Activated T-cell treated with anti-CD3 and anti-CD28 coated beads for 24 hours (primary cell): Measurements from ENCODE around the gene ALDH1L1.
"Not testable (repeated sequence)": the region's sequence is repeated elsewhere in the genome, so short reads cannot be mapped to it uniquely, and the experiment has no call there.

Source experiments
- DNase-seq: peaks from one replicate; pipeline ENCODE4 v3.0.0-alpha.2; 2020; ENCODE audit warnings: low read depth

ALDH1L1 gene

DNA sequence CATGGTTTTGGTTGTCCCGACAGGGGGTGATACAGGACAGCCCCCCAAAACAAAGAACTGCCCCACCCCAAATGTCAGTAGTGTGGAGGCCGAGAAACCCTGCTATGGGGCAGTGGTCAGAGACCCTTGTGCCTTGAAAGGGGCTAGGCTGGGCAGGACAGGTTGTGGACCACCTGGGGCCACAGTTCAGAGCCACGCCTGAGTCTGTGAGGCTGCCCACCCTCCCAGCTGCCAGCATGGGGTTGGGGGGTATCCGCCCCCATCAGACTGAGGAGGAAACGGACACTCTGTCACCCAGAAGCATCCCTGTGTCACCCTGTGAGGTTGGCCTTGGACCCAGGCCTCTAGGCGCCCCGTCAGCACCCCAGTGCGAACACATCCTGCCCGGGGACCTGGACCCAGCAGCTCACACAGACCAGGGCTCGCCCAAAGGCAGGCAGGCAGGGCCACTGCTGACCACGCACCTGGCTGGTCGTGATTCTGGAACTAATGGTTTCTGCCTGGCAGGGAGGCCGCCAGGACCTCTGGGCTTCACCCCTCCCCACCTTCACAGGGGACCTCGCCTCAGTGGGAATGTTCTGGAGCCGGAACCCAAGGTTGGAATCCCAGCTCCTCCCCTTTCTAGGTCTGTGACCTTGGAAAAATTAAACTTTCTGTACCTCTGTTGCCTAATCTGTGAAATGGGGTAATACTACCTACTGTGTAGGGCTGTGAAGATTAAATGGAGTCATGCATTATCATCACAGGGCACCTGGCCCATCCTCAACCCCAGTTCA is 97.8 kb downstream of the ALDH1L1 start:
- DNase-seq: no peak

DNA sequence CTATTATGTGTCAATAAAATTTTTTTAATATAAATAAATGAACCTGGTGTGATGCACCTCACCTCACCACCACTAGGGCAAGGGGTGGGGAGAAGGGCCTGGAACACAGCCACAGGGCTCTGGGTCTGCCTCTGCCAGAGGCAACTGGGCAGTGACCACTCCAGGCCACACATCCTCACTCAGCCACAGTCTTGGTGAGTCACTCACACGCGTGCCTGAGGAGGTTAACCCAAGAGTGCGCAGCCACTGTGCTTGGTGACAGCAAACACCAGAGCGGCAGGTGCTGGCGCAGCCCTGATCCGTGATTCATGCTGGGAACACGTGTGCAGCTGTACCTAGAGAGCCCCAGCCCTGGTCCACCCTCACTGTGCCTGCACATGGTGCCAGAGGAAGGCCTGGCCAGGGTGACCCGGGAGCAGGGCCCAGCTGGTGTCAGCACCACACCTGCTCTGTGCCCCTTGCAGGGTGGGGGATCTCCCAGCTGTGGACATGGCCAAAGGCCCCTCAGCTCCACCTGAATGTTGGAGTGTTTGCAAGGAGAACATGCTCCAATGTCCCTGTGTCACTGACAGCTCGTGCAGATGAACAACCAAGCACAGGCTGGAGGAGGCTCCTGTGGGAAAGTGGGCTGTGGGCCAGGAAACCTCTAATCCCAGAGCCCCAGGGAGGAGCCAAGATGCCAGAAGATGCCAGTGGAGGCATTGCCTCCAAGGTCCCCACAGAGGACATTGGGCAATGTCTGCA is 98.6 kb downstream of the ALDH1L1 start:
- no peak for DNase-seq

DNA sequence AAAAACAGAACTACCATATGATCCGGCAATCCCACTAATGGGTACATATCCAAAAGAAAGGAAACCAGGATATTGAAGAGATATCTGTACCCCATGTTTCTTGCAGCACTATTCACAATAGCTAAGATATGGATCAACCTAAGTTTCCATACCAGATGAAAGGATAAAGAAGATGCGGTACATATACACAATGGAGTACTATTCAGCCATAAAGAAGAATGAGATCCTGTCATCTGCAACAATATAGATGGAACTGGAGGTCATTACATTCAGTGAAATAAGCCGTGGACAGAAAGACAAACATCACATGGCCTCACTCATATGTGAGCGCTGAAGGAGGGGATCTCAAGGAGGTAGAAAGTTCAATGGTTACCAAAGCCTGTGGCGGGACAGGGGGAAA is 99.4 kb downstream of the ALDH1L1 start:
- DNase-seq: no peak

DNA sequence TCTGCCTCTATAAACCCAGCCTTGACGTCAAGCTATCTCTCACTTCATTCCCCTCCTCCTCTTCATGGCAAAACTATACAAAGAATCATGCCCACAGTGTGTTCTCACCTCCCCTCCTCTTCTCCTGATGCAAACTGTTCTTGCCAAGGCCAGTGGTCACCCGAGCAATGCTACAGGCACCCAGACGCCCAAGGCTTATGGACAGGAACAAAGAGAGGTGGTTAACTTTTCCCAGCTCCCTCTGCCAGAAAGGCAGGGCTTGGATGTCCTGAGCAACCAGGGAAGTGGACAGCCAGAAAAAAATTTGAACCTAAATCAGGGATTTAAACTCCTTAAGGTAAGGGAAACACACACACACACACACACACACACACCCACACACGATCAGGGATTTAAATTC is 101.5 kb downstream of the ALDH1L1 start:
- DNase-seq: no peak

DNA sequence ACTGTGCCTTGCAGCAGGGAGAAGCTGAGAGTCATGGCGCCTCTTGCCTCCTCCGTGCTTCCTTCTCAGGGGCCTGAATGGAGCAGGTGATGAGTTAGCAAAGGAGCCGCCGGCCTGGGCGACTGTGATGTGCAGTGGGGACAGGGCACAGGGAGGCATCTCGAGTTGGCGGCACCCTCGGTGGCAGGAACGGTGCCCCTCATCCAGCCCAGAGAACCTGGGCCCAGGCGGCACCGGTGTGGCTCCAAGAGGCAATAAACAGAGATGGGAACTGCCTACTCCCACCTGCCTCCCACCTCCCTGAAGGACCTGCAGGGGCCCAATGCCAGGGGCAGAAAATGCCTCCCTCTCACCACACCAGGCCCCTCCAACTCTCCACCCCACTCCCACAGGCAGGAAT is 102.6 kb downstream of the ALDH1L1 start:
- DNase-seq: no peak

DNA sequence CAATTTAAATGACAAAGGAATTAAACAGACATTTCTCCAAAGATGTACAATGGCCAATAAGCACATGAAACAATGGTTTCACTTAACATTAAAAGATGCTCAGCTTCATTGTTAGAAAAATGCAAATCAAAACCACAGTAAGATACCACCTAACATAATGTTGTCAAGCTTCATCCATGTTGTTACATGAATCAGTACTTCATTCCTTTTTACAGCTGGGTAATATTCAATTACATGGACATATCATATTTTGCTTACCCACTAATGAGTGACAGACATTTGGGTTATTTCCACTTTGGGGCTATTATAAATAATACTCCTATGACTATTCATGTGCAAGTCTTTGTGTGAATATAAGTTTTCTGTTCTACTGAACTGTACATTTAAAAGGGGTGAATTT is 104.2 kb downstream of the ALDH1L1 start:
- no peak for DNase-seq

DNA sequence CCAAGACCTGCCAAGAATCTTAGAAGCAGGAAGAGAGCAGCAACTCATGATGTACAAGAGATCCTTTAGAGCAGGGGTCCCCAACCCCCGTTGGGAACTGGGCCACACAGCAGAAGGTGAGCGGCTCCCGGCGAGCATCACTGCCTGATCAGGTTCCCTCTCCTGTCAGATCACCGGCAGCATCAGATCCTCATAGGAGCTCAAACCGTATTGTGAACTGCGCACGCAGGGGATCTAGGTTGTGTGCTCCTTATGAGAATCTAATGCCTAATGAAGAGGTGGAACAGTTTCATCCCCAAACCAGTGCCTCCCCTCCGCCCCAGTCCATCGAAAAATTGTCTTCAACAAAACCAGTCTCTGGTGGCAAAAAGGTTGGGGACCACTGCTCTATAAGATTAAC is 110.2 kb downstream of the ALDH1L1 start:
- DNase-seq: no peak

DNA sequence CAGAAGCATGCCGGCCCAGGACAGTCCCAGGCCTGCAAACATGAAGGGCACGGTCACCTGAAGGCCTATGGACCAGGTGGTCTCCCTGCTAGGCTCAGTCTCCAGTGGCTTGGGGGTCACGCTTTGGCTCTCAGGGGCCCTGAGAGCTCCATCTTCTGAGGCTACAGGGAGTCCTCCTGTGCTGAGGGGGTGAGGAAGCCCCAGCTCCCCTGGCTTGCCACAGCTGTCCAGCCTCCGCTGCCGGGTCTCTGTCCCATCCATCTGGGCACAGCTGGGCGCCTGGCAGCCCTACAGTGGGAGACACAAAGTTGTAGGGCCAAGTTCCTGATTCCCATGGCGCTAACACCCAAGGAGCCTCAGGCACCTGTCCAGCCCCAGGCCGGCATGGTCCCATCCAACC is 112.4 kb downstream of the ALDH1L1 start:
- DNase-seq: no peak

DNA sequence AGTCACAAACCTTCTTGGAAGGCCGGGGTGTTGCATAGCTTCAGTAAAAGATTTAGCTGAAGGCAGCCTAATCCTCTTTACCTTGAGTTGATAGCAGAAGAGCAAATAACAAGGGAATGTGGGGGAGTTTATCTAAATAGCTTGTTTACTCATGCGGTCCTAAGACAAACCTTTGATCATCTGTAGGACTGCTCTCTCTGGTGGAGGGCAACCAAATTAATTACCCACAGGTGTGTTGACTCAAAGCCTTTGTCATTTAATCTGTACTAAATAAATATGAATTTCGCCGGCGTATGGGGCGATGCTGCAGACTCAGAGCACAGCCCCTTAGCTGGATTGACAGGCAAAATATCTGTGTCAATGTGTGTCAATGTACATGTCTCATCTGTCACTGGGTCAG is 113.7 kb downstream of the ALDH1L1 start:
- not testable (repeated sequence) for DNase-seq

DNA sequence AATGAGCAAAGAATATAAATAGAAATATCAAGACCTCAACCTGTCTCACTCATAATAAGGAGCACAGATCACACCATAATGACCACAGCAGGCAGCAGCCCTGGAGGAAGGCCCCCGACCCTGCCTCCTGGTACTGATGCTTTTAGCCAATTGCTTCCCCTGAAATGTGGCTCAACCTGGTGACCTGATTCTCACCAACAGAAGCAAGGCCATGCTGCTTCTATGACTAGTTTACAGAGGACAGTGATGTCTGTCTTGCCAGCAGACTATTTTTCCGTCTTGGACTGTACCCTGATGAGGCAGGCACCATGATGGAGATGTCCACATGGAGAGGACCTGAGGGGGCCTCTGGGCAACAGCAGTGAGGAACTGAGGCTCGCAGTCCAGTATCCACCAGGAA is 114.5 kb downstream of the ALDH1L1 start:
- no peak for DNase-seq

DNA sequence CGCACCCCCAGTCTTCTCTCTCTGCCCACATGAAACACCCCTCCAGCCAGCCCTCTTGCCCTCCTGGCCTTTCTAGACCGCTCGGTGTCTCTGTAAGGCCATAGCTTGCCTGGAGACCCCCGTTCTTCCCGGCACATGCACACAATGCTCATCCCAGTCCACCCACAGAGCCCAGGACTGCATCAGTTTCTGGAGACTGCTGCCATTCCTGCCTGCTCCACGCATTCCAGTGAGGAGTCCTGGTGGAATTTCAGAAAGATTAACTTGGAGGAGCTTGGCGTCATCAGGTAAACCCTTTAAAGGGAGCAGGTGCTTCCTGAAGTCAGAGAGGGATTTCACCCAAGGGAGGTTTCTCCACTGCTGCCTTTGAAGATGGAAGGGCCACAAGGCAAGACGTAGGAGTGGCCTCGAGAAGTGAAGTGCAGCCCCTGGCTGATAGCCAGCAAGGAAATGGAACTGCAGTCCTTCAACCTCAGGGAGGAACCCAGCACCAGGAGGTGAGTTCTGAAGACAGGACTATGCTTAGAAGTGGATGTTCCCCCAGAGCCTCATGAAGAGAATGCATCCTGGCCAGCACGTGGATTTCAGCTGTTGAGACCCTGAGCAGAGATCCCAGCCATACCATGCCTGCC is 115.6 kb downstream of the ALDH1L1 start:
- DNase-seq: no peak

DNA sequence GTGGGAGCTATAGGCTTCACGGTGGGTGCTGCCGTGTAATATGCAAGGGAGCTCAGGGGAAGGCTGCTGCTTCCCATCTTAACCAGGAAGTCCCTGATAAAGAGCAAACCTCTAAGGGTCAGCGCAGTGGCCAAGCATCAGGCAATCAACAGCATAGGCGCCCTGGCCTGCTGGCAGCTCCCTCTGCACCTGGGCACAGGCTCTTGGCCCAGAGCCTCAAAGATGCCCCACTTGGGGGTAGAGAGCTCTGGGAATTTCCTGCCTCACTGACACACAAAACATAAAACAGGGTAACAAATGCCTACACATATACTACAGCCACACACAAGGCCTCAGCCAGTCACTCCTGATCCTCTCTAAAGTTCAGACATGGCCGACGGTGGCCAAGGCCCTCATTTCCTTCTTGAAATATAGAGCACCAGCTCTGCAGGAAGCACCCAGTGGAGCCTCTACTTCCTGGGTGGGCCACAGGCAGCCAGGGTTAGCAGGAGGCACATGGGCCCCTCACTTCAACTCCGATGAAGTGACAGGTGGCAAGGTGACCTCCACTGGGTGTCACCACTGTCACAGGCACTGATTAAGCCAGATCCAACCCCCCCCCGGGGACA is 116.9 kb downstream of the ALDH1L1 start:
- DNase-seq: no peak

DNA sequence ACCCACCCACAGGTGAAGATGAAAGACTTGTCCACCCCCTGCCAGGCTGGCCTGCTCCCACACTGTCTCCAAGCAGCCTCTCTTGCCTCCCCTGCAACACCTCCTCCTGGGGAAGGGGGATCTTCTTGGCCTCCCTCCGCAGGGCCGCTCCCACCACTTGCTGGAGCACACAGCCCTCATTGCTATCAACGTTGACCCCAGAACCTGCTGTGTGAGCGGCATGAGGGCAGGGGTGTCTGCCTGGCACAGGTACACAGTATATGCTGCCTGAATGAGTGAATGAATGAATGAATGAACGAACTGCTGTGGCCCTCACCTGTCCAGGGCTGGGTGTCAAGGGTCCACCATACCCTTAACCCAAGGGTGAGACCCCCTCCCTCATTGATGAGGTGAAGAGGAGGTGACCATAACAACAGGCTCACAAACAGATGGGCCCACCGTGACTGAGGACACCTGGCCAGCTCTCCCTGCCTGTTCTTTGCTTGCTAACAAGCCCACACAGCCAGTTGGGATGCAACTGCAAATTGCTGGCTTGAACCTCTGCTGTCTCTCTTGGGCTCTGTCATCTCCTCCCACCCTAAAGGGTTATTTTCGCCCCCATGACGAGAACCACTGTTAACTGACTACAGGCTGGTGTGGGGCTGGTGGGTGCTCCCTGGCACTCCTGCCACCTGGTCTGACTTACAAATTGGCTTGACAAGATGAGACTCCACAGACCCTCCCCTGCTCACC is 118.9 kb downstream of the ALDH1L1 start:
- DNase-seq: no peak

DNA sequence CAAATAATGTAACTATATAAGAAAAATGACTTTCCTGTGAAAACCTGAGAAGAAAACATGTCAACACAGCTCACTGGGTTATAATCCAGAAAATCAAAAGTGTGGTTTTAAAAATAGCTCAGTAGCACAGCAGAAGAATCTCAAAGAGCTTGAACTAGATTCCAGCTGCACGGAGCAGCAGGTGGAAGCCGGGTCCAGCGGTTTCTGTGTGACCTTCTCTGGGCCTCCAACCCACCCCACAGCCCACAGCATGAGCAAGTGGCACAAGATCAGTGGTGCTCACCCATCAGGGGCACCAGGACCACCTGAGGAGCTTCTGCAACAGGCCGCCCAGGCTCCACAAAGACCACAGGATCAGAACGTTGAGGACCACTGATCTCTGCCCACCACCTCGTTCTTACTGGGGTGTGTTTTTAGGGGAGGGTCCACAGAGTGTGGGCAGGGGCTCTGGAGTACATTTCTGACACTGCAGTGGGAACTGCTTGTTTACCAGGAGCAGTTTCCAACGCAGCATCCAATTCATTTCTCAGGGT is 119.7 kb downstream of the ALDH1L1 start:
- no peak for DNase-seq

DNA sequence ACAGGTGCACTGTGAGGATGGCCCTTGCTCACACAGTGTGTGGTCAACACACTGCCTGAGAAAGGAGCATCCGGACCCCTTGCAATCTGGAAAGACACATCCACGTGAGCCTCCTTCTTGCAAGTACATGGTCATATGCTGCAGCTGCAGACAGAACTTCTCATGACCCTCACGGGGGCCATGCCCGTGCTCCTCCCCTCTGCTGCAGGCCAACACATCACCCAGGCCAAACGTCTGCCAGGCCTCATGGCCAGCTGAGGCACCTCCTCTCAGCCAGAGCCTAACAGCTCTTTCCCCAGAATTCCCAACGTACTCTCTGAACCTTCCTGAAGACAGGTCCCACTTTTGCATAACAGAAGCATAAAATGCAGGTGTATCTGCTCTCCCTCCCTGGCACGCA is 121.7 kb downstream of the ALDH1L1 start:
- DNase-seq: no peak

DNA sequence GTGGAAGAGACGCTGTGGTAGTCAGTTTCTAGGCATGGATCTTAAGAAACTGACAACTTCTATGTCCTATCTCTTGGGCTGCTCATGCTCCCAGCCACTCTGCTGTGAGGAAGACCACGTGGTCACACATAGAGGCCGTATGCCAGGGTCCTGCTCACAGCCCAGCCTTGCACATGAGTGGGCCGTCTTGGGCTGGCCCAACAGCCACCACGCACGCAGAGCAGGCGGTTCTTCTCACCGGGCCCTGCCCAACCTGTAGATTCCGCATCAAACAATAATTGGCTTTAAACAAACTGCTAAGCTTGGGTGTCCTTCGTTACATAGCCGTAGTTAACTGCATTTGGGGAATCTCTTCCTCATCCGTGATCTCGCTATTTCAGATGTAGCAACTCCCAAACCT is 122.5 kb downstream of the ALDH1L1 start:
- DNase-seq: no peak

DNA sequence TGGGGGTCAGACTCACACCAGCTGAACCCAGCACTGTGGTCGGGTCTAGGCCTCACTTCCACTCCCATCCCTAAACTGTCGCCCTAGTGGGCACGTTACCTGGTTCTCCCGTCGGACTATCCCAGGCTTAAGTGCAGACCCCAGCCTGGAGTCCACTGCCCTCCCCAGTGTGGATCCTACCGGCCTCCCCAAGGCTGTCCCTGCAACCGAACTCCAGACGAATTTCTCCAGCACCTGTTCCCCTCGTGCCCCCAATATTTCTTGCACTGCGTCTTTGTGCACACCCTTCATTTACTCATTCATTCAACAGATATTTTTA is 122.9 kb downstream of the ALDH1L1 start:
- DNase-seq: no peak

DNA sequence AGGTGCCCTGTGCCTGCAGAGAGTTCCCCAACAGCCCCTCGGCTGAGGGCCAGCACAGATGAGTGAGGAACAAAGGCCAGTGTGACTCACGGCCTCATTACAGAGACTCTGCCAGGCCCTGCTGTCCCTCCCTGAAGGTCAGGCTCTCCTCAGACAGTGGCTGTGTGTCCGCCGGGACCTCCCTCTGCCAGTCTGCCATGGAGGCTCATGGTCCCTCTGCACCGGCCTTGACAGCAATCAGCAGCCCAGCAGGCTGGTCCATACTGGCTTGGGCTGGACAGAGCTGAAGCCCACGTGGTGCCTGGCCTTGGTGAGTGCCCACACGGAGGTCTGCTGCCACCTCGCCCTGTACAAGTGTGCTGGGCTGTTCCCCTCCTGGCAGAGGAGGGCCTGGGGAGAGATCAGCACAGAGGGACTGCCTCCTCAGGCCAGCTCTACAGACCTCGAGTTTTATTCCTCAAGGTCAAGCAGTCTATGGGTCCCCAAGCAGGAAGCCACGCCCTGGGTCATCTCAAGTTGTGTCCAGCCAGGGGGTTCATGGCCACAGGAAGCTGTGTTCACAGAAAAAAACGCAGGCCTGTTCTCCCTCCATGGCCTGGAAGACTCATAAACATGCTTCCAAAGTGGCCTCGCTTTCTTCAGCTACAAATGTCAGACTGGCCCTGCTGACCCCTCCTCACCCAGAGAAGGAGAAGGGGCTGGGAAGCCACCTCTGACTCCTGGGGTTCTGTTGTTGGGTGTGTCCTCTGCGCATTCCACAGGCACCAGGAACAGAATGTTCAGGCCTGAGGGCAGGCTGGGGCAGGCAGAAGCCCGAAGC is 123.5 kb downstream of the ALDH1L1 start:
- DNase-seq: no peak

DNA sequence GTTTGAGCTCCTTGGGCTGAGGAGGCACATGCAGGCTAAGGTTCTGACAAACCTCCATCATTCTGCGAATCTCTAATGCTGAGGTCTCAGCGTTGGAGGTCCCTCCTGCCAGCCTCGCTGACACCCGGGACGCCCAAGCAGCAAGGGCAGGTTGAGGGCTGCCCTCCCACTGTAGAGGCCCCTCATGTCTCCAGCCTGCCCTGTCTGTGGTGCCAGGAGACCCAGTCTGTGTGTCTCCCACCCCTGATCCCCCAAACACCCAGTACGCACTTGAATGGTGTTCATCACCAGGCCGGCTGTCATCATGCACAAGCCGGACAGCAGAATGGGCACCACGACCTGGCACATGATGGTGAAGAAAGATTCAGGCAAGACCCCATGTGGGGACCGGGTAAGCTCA is 124.3 kb downstream of the ALDH1L1 start:
- no peak for DNase-seq

DNA sequence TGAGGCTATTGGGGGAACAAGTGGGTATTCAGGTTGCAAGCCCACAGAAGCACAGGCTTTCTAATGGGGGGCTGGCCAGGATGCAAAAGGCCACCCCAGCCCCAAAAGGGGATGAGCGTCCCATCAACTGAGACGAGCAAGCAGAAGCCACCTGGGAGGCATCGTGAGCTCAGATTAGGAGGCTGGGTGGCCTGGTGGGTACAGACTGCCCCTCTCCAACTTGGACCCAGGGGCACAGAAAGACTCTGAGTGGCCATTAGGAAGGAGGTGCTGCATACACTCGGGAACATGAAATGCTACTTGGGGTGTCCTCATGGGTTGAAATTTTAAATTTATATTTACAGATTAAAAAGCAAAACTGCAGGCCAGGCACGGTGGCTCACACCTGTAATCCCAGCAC is 125.5 kb downstream of the ALDH1L1 start:
- no peak for DNase-seq

DNA sequence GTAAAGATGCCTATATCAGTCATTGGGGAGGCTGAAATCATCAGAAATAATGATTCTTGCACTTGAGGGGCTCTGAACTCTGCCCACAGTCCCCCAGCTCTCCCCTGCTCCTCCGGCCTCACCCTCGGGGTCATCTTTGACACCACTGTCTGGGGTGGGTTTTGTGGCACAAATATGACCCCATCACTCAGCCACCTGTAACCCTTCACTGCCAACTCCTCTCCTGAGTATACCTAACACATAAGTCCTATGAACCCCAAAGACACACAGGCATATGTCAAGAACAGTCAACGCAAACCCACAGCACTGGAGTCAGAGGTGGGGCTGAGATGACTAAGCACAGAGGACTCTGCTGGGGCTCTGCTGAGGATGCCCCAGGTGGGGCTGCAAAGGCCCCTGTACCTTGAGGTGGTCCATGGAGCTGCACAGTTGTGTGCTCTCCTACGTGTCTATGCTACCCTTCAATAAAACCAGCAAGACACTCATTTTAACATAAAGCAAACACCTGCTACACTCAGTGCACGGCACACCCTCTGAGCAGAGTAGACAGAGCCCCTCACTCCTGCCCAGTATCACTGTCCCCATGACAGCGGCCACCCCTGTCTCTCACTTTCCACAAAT is 126.3 kb downstream of the ALDH1L1 start:
- no peak for DNase-seq
